HG03575 (cell line): Measurements from ENCODE around the gene FBXL13.
"Not testable (repeated sequence)": the region's sequence is repeated elsewhere in the genome, so short reads cannot be mapped to it uniquely, and the experiment has no call there.

Experiments used
- ATAC-seq: cut with Tn5 transposase; IDR thresholded peaks from one replicate; pipeline ENCODE4 v1.9.1; 2021; ENCODE audit not compliant: unreplicated experiment, insufficient number of reproducible peaks, low FRiP score; ENCODE audit errors: extremely low read depth

Gene FBXL13

GRCh38 chr7:102992938-102993717 lies 81.5 kb downstream of the FBXL13 start:
- ATAC-seq: no peak

- ATAC-seq: no peak
These were observed 82.1 kb downstream of the FBXL13 start for GRCh38 chr7:102992509-102992937.

GRCh38 chr7:102991540-102992214 lies 82.9 kb downstream of the FBXL13 start:
- ATAC-seq: no peak

- no peak for ATAC-seq
These were observed 83.5 kb downstream of the FBXL13 start for GRCh38 chr7:102991077-102991539.

GRCh38 chr7:102990642-102991041 lies 84.0 kb downstream of the FBXL13 start:
- no peak for ATAC-seq

- ATAC-seq: no peak
These were observed 85.7 kb downstream of the FBXL13 start for GRCh38 chr7:102988631-102989560.

GRCh38 chr7:102988088-102988487 lies 86.5 kb downstream of the FBXL13 start:
- no peak for ATAC-seq

- no peak for ATAC-seq
These were observed 89.3 kb downstream of the FBXL13 start for GRCh38 chr7:102985176-102985783.

- ATAC-seq: no peak
These were observed 91.0 kb downstream of the FBXL13 start for GRCh38 chr7:102983602-102984001.

GRCh38 chr7:102982235-102982634 lies 92.4 kb downstream of the FBXL13 start:
- ATAC-seq: no peak

- no peak for ATAC-seq
These were observed 93.1 kb downstream of the FBXL13 start for GRCh38 chr7:102981451-102981850.

- no peak for ATAC-seq
These were observed 94.9 kb downstream of the FBXL13 start for GRCh38 chr7:102979670-102980069.

- no peak for ATAC-seq
These were observed 96.3 kb downstream of the FBXL13 start for GRCh38 chr7:102978284-102978683.

- not testable (repeated sequence) for ATAC-seq
These were observed 97.0 kb downstream of the FBXL13 start for GRCh38 chr7:102977586-102977985.

- ATAC-seq: no peak
These were observed 98.1 kb downstream of the FBXL13 start for GRCh38 chr7:102976493-102976892.

- no peak for ATAC-seq
These were observed 98.7 kb downstream of the FBXL13 start for GRCh38 chr7:102975854-102976253.

GRCh38 chr7:102974366-102975236 lies 100.0 kb downstream of the FBXL13 start:
- no peak for ATAC-seq
